GM12878 (cell line): ENCODE data around the gene UBXN6. TPM values are rescaled to one million over a fixed set of nuclear protein-coding genes. Genes with fewer than 3 reads are reported as not detected.

Experiments
- MLLT1 ChIP-seq: fragments of 450-650 bp; IDR thresholded peaks from 2 replicates; pipeline ENCODE4 v1.6.1; 2016; ENCODE audit warnings: mild to moderate bottlenecking
- SKIL ChIP-seq: fragments of 450-650 bp; IDR thresholded peaks from 2 replicates; pipeline ENCODE4 v1.6.1; 2017; ENCODE audit warnings: mild to moderate bottlenecking, low read depth, inconsistent platforms; ENCODE audit not compliant: poor library complexity, severe bottlenecking
- ZBTB40 ChIP-seq: fragments of 450-650 bp; IDR thresholded peaks from 2 replicates; pipeline ENCODE4 v1.6.1; 2016; ENCODE audit warnings: mild to moderate bottlenecking, moderate library complexity, borderline replicate concordance
- ZNF217 ChIP-seq: fragments of 450-650 bp; IDR thresholded peaks from 2 replicates; pipeline ENCODE4 v1.6.1; 2017; ENCODE audit warnings: antibody characterized with exemption, mild to moderate bottlenecking
- polyA plus RNA-seq, 11 experiments: library from polyadenylated mRNA; depleted of rRNA in 4 of 11; unstranded in 6 of 11; stranded (reverse) in 5 of 11; fragments of >200 nt; fragmentation: Nextera tagmentation in 4 of 11; fragmentation: Illumina TruSeq in 1 of 11; extraction: Ambion mirVana in 4 of 11; extraction: Trizol in 1 of 11; gene quantifications; 1 replicate in 1 of 11; 2 replicates in 10 of 11; pipeline versions ENCODE4 v1.2.1 to v1.2.3, GENCODE V29; 2011 to 2016; ENCODE audit warnings: inconsistent platforms in 2 of 11, missing spikeins in 2 of 11, low read depth in 1 of 11
- total RNA-seq, 4 experiments: library from RNA; depleted of rRNA in 3 of 4; stranded (reverse); fragments of >200 nt in 3 of 4; fragmentation: Illumina TruSeq in 1 of 4; extraction: Trizol in 1 of 4; gene quantifications; 2 replicates each; pipeline versions ENCODE4 v1.2.1 to v1.2.3, GENCODE V29; 2013 to 2021

UBXN6 gene
- total and polyA plus RNA-seq, 10 of the 15 experiments (the other 5 are each of a cell fraction or from before 2014, with no cell fraction given): 0.47 to 50.8 (median 13.0) TPM

- TF ChIP-seq SKIL (no peak), ZBTB40 (no peak), ZNF217 (no peak), MLLT1 (no peak)
Observed at GRCh38 chr19:4414144-4414799, 43.3 kb downstream of the UBXN6 start (continued).
